ENCODE data around the gene LMX1B.
"Not testable (repeated sequence)": the region's sequence is repeated elsewhere in the genome, so short reads cannot be mapped to it uniquely, and the experiment has no call there.

Gene LMX1B

GRCh38 chr9:126636983-126637798 lies 23.5 kb downstream of the LMX1B start:
- DNase-seq: no peak

- DNase-seq: peak in 1 of 2 experiments; percentile 69
Observed at GRCh38 chr9:126638571-126639132, 24.9 kb downstream of the LMX1B start.

- no peak for DNase-seq
Observed at GRCh38 chr9:126639318-126640000, 25.7 kb downstream of the LMX1B start.

- no peak for DNase-seq
Observed at GRCh38 chr9:126641118-126641851, 27.6 kb downstream of the LMX1B start.

- DNase-seq: no peak
Observed at GRCh38 chr9:126642010-126642744, 28.4 kb downstream of the LMX1B start.

- DNase-seq: no peak
Observed at GRCh38 chr9:126642839-126643238, 29.1 kb downstream of the LMX1B start.

- DNase-seq: no peak
Observed at GRCh38 chr9:126643945-126644527, 30.3 kb downstream of the LMX1B start.

GRCh38 chr9:126646162-126646561 lies 32.4 kb downstream of the LMX1B start:
- no peak for DNase-seq

GRCh38 chr9:126647585-126648411 lies 34.1 kb downstream of the LMX1B start:
- DNase-seq: no peak

GRCh38 chr9:126649477-126649876 lies 35.7 kb downstream of the LMX1B start:
- no peak for DNase-seq

- DNase-seq: peak; percentile 38 to 67
Observed at GRCh38 chr9:126650404-126651341, 36.9 kb downstream of the LMX1B start.

- DNase-seq: peak in 1 of 2 experiments; percentile 23
Observed at GRCh38 chr9:126652140-126652582, 38.4 kb downstream of the LMX1B start.

GRCh38 chr9:126654124-126654523 lies 40.4 kb downstream of the LMX1B start:
- DNase-seq: no peak

GRCh38 chr9:126656214-126656613 lies 42.5 kb downstream of the LMX1B start:
- not testable (repeated sequence) for DNase-seq

GRCh38 chr9:126658201-126658825 lies 44.6 kb downstream of the LMX1B start:
- no peak for DNase-seq

- DNase-seq: no peak
Observed at GRCh38 chr9:126658956-126659555, 45.3 kb downstream of the LMX1B start.

GRCh38 chr9:126661122-126661520 lies 47.4 kb downstream of the LMX1B start:
- no peak for DNase-seq

GRCh38 chr9:126661521-126662251 lies 48.0 kb downstream of the LMX1B start:
- DNase-seq: peak in 1 of 2 experiments; percentile 36
